ENCODE results near the gene GCAT. TPM values are rescaled to one million over a fixed set of nuclear protein-coding genes. Genes with fewer than 3 reads are reported as not detected.

Gene GCAT
- 13.8 TPM for total RNA-seq

DNA sequence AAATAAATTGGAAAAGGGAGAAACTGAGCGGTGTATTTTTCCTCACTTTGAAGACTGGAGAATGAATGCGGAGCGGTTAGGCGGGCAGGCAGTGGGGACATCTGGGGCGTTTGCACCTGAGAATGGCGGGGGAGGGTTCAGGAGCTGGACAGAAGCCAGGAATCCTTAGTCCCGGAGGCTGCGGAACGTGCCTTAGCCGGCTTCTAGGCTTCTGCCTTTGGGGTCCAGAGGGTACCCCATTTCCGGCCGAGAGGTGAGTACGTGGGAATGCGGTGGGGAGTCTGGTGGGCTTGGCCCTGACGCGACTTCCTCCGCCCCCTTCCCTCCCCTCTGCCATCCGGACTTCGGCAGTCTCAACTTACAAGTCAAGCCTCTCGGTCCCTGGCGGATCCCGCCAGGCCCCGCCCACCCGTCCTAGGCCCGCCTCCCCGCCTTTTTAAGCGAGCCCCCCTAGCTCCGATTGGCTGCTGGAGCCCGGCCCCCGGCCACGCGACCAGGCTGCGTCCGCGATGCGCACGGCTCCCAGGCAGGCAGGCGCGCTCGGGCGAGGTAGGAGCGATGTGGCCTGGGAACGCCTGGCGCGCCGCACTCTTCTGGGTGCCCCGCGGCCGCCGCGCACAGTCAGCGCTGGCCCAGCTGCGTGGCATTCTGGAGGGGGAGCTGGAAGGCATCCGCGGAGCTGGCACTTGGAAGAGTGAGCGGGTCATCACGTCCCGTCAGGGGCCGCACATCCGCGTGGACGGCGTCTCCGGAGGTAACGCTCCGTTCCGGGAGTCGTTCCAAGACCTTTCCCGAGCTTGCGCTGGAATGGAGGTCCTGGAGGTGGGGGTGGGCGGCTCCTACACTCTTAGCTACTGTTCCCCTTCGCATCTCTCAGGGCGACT lies at the start of gene GCAT:
TSS of gene GCAT (plus strand) at position 525 of the 884 bp plus-strand sequence. CDS start at position 559, 34 bp downstream.

DNA sequence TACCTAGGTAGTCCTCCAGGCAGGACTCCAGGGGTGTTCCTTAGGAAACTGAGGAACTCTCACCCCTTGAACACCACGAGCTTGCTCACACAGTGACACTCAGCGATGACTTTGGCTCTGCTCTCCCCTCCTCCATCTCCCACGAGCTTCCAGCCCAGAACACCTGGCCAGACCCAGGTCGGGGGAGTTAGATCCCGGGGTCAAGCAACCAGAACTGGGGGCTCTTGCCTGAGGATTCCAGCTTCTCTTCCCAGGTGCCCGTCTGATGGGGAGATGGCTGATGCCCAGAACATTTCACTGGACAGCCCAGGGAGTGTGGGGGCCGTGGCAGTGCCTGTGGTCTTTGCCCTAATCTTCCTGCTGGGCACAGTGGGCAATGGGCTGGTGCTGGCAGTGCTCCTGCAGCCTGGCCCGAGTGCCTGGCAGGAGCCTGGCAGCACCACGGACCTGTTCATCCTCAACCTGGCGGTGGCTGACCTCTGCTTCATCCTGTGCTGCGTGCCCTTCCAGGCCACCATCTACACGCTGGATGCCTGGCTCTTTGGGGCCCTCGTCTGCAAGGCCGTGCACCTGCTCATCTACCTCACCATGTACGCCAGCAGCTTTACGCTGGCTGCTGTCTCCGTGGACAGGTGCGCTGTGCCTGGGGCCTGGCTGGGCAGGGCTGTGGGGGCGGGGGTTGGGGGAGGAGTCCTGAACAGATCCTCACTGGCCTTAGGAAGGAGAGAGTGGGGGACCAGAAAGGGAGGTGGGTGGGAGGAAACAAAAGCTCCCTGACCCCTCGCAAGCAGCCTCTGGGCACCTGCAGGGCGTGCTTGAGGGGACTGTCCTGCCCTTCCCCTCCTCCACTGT lies 15.6 kb downstream of the GCAT start, which contains the start of gene GALR3:
TSS of gene GALR3 (plus strand) at position 249 of the 852 bp plus-strand sequence. CDS start at position 274, 25 bp downstream.

DNA sequence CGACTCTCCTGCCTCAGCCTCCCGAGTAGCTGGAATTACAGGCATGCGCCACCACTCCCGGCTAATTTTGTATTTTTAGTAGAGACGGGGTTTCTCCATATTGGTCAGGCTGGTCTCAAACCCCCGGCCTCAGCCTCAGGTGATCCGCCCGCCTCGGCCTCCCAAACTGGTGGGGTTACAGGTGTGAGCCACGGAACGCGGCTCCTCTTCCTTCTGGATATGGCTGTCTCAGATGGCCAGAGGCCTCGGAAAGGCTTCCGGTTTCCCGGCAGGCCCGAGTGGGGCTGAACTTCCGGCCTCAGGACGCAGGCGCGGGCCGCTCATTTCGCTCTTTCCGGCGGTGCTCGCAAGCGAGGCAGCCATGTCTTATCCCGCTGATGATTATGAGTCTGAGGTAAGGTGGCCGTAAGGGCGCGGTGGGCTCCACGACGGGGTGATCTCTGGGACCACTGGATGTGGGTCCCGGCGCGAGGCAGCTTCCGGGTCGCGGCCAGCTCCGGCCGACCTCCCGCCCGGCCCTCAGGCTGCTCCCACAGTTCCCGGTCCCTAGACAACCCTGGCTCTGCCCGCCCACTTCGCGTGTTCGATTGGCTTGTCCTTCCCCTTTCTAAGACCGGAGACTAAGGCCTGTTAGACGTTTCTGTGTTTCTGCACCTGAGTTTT lies 41.5 kb downstream of the GCAT start, which contains the start of gene EIF3L:
TSS of gene EIF3L (plus strand) at position 331 of the 663 bp plus-strand sequence. CDS start at position 362, 31 bp downstream.

Small RNA genes lying within 50 kb of the gene (small RNA-seq; reads per million reads assigned to genes)
- gene MIR659 = 0.82 reads per million, percentile 72 among the genes with 10 or more reads in this experiment

Other genes starting within 250 kb of the GCAT start
- 3.2 TPM for gene CDC42EP1, start 247.5 kb upstream of the GCAT start, total RNA-seq
- not detected for gene LGALS2, start 227.8 kb upstream of the GCAT start, total RNA-seq
- gene GGA1, start 199.1 kb upstream of the GCAT start, total RNA-seq = 37.6 TPM
- gene SH3BP1, start 168.3 kb upstream of the GCAT start, total RNA-seq = 0.92 TPM
- 56.1 TPM for gene PDXP, start 149.2 kb upstream of the GCAT start, total RNA-seq
- 107 TPM for gene LGALS1, start 132.3 kb upstream of the GCAT start, total RNA-seq
- 15.0 TPM for gene NOL12, start 121.6 kb upstream of the GCAT start, total RNA-seq
- 16.1 TPM for gene TRIOBP, start 110.9 kb upstream of the GCAT start, total RNA-seq
- gene GALR3, start 15.4 kb downstream of the GCAT start, total RNA-seq = not detected
- gene ANKRD54, start 36.4 kb downstream of the GCAT start, total RNA-seq = 27.2 TPM
- 478 TPM for gene EIF3L, start 41.5 kb downstream of the GCAT start, total RNA-seq
- 27.9 TPM for gene MICALL1, start 98.4 kb downstream of the GCAT start, total RNA-seq
- gene C22orf23, start 145.7 kb downstream of the GCAT start, total RNA-seq = 1.4 TPM
- gene POLR2F, start 145.8 kb downstream of the GCAT start, total RNA-seq = 37.4 TPM
- 6.2 TPM for gene SOX10, start 176.6 kb downstream of the GCAT start, total RNA-seq
- gene PICK1, start 249.5 kb downstream of the GCAT start, total RNA-seq = 39.2 TPM